Measurements from ENCODE around the gene CPTP.
A peak's percentile ranks its signal among the peaks of the same experiment; 100 is the strongest.
"Not testable (repeated sequence)": the region's sequence is repeated elsewhere in the genome, so short reads cannot be mapped to it uniquely, and the experiment has no call there.

The CPTP gene

DNA sequence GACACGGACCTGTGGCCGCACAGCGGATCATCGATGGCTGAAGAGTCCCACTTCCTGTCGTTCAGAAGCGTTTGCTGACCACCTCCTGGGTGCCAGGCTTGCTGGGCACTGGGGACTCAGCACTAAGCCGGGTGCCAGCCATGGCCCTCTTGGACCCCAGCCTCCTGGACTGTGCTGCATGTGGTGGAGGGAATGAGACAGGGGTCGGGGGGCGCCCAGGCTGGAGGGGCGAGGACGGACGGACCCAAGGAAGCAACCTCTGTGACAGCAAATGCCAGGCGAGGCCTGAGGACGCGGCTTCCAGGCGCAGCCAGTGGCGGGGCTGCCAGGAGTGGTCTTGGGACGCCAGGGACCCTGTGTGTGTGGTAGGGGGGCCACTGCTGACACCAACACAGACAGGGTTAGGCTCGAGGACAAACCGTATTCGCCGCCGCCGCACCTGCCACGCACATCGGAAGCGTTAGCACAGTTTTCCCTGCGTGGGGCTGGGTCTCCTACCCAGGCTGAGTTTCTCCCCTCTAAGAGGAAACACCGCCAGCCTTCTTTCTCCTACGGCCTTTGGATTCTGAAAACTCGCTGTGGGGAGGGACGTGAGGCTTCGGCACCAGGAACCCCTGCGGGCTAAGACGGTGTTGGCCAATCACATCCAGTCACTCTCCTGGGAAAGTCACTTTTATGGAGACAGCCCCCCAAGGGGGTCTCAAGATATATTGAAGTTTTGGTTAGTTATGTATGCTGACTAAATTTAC is 36.8 kb downstream of the CPTP start:
- H3K4me3 ChIP-seq (ENCODE audit: low read depth, low read length): peak overlapping the region; percentile 25
- TF ChIP-seq, protein P1, sequence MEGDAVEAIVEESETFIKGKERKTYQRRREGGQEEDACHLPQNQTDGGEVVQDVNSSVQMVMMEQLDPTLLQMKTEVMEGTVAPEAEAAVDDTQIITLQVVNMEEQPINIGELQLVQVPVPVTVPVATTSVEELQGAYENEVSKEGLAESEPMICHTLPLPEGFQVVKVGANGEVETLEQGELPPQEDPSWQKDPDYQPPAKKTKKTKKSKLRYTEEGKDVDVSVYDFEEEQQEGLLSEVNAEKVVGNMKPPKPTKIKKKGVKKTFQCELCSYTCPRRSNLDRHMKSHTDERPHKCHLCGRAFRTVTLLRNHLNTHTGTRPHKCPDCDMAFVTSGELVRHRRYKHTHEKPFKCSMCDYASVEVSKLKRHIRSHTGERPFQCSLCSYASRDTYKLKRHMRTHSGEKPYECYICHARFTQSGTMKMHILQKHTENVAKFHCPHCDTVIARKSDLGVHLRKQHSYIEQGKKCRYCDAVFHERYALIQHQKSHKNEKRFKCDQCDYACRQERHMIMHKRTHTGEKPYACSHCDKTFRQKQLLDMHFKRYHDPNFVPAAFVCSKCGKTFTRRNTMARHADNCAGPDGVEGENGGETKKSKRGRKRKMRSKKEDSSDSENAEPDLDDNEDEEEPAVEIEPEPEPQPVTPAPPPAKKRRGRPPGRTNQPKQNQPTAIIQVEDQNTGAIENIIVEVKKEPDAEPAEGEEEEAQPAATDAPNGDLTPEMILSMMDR (conservative IDR thresholded peaks at IDR 0.05; ENCODE audit: low read depth, low read length): no peak
- DNase-seq (ENCODE audit: low read depth): peak; percentile 43

DNA sequence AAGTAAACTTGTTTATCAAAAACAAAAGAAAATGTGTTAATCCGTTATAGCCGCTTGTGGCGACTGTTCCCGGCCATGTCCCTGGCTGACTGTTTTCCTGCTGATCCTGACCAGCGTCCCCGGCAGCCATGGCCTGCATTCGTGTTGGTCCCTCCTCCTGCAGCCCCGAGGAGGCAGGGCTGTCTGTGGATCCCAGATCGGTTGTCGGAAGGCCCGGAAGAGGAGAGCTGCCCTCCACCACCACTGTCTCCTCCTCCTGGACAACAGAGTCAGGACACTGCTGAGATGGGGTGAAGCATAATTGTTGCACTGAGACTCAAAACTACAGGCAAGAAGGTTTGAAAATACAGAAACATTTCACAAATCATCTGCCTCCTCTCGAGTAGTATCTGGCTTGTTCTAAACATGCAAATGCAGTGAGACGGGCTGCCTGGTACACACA is 37.4 kb downstream of the CPTP start:
- peak; percentile 92 for DNase-seq (ENCODE audit: low read depth)
- H3K4me3 ChIP-seq (ENCODE audit: low read depth, low read length): peak overlapping the region; percentile 25
- TF ChIP-seq, protein P1 (conservative IDR thresholded peaks at IDR 0.05; ENCODE audit: low read depth, low read length): peak; percentile 55

DNA sequence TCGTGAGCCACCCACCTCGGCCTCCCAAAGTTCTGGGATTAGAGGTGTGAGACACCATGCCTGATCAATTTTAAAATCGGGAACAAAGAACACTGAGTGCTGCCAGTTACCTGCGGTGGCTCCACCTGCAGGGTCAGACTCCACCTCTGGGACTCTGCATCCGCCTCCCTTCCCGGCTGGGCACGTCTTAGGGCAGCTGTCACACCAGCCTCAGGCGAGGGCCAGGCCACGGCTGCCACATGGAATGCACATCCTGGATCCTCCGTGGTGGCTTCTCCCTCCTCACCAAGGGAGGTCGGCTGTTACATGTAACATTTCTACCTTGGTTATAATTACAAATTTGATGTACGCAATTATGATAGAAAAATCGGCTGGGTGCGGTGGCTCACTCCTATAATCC is 39.7 kb downstream of the CPTP start:
- TF ChIP-seq, protein P1 (conservative IDR thresholded peaks at IDR 0.05; ENCODE audit: low read depth, low read length): no peak
- no peak overlapping the region for H3K4me3 ChIP-seq (ENCODE audit: low read depth, low read length)
- no peak for DNase-seq (ENCODE audit: low read depth)

DNA sequence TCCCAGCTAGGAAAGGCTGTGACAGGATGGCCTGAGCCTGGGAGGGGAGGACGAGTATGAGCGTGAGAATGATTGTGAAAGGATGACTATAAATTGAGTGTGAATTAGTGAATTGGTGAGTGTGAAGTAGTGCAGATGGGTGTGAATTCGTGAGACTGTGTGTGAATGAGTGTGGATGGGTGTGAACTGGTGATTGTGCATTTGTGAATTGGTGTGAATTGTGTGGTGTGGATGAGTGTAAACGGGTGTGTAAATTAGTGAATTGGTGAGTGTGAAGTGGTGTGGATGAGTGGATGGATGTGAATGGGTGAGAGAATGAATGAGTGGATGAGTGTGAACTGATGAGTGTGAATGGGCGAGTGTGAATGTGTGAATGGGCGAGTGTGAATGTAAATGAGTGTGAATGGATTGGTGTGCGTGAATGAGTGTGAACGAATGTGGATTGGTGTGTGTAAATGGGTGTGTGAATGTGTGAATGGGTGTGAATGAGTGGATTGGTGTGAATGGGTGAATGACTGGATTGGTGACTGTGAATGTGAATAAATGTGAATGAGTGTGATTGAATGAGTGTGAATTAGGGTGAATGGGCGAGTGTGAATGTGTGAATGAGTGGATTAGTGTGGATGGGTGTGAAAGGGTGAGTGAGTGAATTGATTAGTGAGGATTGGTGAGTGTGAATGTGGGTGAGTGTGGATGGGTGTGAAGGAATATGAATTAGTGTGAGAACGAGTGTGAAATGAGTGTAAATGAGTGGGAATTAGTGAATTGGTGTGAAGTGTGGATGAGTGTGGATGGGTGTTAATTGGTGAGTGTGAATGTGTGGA is 41.5 kb downstream of the CPTP start:
- H3K4me3 ChIP-seq (ENCODE audit: low read depth, low read length): no peak overlapping the region
- no peak for DNase-seq (ENCODE audit: low read depth)
- TF ChIP-seq, protein P1 (conservative IDR thresholded peaks at IDR 0.05; ENCODE audit: low read depth, low read length): no peak

DNA sequence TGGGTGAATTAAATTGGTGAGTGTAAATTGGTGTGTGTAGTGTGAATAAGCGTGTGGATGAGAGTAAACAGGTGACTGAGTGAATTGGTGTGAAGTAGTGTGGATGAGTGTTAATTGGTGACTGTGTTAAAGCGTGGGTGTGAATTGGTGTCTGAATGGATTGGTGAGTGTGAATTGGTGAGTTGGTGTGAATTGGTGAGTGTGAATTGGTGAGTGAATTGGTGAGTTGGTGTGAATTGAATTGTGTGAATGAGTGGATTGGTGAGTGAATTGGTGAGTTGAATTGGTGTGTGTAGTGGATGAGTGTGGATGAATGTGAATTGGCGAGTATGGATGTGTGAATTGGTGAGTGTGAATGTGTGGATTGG is 42.1 kb downstream of the CPTP start:
- DNase-seq (ENCODE audit: low read depth): no peak
- TF ChIP-seq, protein P1 (conservative IDR thresholded peaks at IDR 0.05; ENCODE audit: low read depth, low read length): no peak
- no peak overlapping the region for H3K4me3 ChIP-seq (ENCODE audit: low read depth, low read length)

DNA sequence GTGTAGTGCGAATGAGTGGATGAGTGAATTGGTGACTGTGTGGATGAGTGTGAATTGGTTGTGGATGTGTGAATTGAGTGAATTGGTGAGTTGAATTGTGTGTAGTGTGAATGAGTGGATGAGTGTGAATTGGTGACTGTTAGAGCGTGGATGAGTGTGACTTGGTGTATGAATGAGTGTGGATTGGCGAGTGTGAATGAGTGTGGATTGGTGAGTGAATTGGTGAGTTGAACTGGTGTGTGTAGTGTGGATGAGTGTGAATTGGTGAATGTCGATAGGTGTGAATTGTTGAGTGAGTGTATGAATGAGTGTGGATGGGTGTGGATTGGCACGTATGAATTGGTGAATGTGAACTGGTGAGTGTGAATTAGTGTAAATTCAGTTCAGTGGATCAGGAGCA is 42.7 kb downstream of the CPTP start:
- DNase-seq (ENCODE audit: low read depth): no peak
- TF ChIP-seq, protein P1 (conservative IDR thresholded peaks at IDR 0.05; ENCODE audit: low read depth, low read length): no peak
- no peak overlapping the region for H3K4me3 ChIP-seq (ENCODE audit: low read depth, low read length)

DNA sequence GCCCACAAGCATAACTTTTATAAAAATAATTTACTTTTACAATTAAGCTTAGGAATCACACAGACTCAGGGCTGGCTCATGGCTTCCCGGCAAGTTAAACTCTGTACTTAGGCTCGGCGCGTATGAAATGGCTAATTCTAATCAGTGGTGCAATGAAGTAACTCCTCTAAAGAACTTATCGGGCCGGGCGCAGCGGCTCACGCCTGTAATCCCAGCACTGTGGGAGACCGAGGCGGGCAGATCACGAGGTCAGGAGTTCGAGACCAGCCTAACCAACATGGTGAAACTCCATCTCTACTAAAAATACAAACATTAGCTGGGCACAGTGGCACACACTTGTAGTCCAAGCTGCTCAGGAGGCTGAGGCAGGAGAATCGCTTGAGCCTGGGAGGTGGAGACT is 45.5 kb downstream of the CPTP start:
- not testable (repeated sequence) for DNase-seq (ENCODE audit: low read depth); H3K4me3 ChIP-seq (ENCODE audit: low read depth, low read length)

All from choroid plexus epithelial cell (primary cell).